GM12878 (cell line): ENCODE measurements around the gene NINJ1. TPM values are rescaled to one million over a fixed set of nuclear protein-coding genes. Genes with fewer than 3 reads are reported as not detected.
A peak's percentile ranks its signal among the peaks of the same experiment; 100 is the strongest.

Source experiments
- ATAC-seq: fragments of 200-7000 bp; cut with Tn5 transposase; 3 replicates; pipeline ENCODE4 v1.9.1; 2020; ENCODE audit warnings: mild to moderate bottlenecking, moderate library complexity
- BruUV-seq: library from RNA; stranded (reverse); fragments of 400-500 nt; replicated peaks from 2 replicates; lab custom pipeline; 2021; lab: Mats Ljungman, UMichigan
- CTCF ChIA-PET: fragments of 300-600 bp; sonication (Branson Sonifier 250); formaldehyde crosslinking; extraction: SDS; loops from one replicate; lab custom pipeline; 2021; ENCODE audit warnings: inconsistent platforms; lab: Yijun Ruan, JAX
- POLR2A ChIA-PET: fragments of 350-600 bp; formaldehyde crosslinking; extraction: SDS; loops from one replicate; lab custom pipeline; 2021; ENCODE audit warnings: inconsistent platforms; lab: Charles Lee
- RAD21 ChIA-PET: fragments of 300-600 bp; sonication (Branson Sonifier 250); formaldehyde crosslinking; loops from one replicate; lab custom pipeline; 2023; ENCODE audit warnings: antibody characterized with exemption; ENCODE audit not compliant: unreplicated experiment; lab: Charles Lee
- SMC1A ChIA-PET: fragments of 300-600 bp; sonication (Branson Sonifier 250); formaldehyde crosslinking; loops from one replicate; lab custom pipeline; 2023; ENCODE audit not compliant: unreplicated experiment, uncharacterized antibody; lab: Charles Lee
- DNase-seq: peaks from one replicate; pipeline ENCODE4 v3.0.0-alpha.2; 2011; ENCODE audit warnings: low read depth, low spot score
- FAIRE-seq: peaks from 3 replicates; lab custom pipeline; 2011; peaks lifted over from hg19 to GRCh38; lab: Jason Lieb, UNC
- H2AFZ ChIP-seq: 2 replicates; pipeline ENCODE4 v1.6.0; 2011; ENCODE audit warnings: low read depth, low read length, control low read depth; ENCODE audit not compliant: control insufficient read depth
- H3K27ac ChIP-seq: 2 replicates; pipeline ENCODE4 v1.5.1; 2011; ENCODE audit warnings: control low read depth; ENCODE audit not compliant: control insufficient read depth, insufficient read depth
- H3K27me3 ChIP-seq, 2 experiments: replicated peaks in 1 of 2; 2 replicates each; pipeline versions ENCODE4 v1.6.0 to v1.6.1; 2011; ENCODE audit warnings: low read length in 1 of 2; ENCODE audit not compliant: control insufficient read depth in 2 of 2, insufficient read depth in 2 of 2
- H3K36me3 ChIP-seq, 2 experiments: 2 replicates each; pipeline ENCODE4 v1.5.1; 2011; ENCODE audit warnings: low read length in 1 of 2; ENCODE audit not compliant: control insufficient read depth in 2 of 2, insufficient read depth in 2 of 2
- H3K4me1 ChIP-seq: 2 replicates; pipeline ENCODE4 v1.6.1; 2011; ENCODE audit warnings: mild to moderate bottlenecking, low read length, moderate library complexity, mixed read lengths; ENCODE audit not compliant: control insufficient read depth, insufficient read depth
- H3K4me2 ChIP-seq: 2 replicates; pipeline ENCODE4 v1.6.0; 2011; ENCODE audit warnings: control low read depth; ENCODE audit not compliant: control insufficient read depth, insufficient read depth
- H3K4me3 ChIP-seq: fragments of 200-600 bp; sonication (generic); 2 replicates; pipeline ENCODE4 v1.5.1; 2016
- H3K79me2 ChIP-seq: 2 replicates; pipeline ENCODE4 v1.6.0; 2011; ENCODE audit warnings: low read length; ENCODE audit not compliant: control insufficient read depth, insufficient read depth
- H3K9ac ChIP-seq: 2 replicates; pipeline ENCODE4 v1.8.0; 2011; ENCODE audit warnings: low read length, control low read depth, mixed read lengths; ENCODE audit not compliant: control insufficient read depth, insufficient read depth
- H3K9me3 ChIP-seq: replicated peaks from 3 replicates; pipeline ENCODE4 v1.5.1; 2011; ENCODE audit warnings: mild to moderate bottlenecking, low read length; ENCODE audit not compliant: control insufficient read depth, insufficient read depth
- H4K20me1 ChIP-seq: 2 replicates; pipeline ENCODE4 v1.6.0; 2011; ENCODE audit not compliant: control insufficient read depth, insufficient read depth
- ATF7 ChIP-seq: fragments of 450-650 bp; IDR thresholded peaks from 2 replicates; pipeline ENCODE4 v1.6.1; 2016; ENCODE audit warnings: low read depth, mild to moderate bottlenecking
- BACH1 ChIP-seq: fragments of 450-650 bp; IDR thresholded peaks from 2 replicates; pipeline ENCODE4 v1.6.1; 2017; ENCODE audit warnings: mild to moderate bottlenecking, borderline replicate concordance
- CEBPB ChIP-seq, 2 experiments: fragments of 150-350 bp in 1 of 2; IDR thresholded peaks; 2 replicates each; pipeline ENCODE4 v1.6.1; 2012 to 2014; ENCODE audit warnings: low read depth in 2 of 2, low read length in 2 of 2, borderline replicate concordance in 1 of 2, inconsistent platforms in 1 of 2
- CHD1 ChIP-seq: IDR thresholded peaks from 2 replicates; pipeline ENCODE4 v1.6.1; 2012; ENCODE audit warnings: low read depth, low read length, improper control_type of control experiment
- CTCF ChIP-seq, 3 experiments: IDR thresholded peaks in 2 of 3; conservative IDR thresholded peaks in 1 of 3; 2 replicates each; pipeline ENCODE4 v1.5.1; 2011; ENCODE audit warnings: low read depth in 3 of 3, low read length in 3 of 3, mild to moderate bottlenecking in 3 of 3, control low read depth in 2 of 3, moderate library complexity in 2 of 3, inconsistent platforms in 1 of 3, mixed read lengths in 1 of 3; ENCODE audit not compliant: control insufficient read depth in 2 of 3, insufficient read depth in 1 of 3; ENCODE audit errors: extremely low read depth in 1 of 3
- DPF2 ChIP-seq: fragments of 450-650 bp; IDR thresholded peaks from 2 replicates; pipeline ENCODE4 v1.6.1; 2017; ENCODE audit warnings: mild to moderate bottlenecking
- HDGF ChIP-seq: fragments of 450-650 bp; IDR thresholded peaks from 2 replicates; pipeline ENCODE4 v1.6.1; 2016; ENCODE audit warnings: antibody characterized with exemption
- IKZF1 ChIP-seq: fragments of 450-650 bp; conservative IDR thresholded peaks from 2 replicates; pipeline ENCODE4 v1.6.1; 2017; ENCODE audit warnings: antibody characterized with exemption, mild to moderate bottlenecking
- IKZF2 ChIP-seq, 2 experiments: fragments of 450-650 bp; IDR thresholded peaks; 2 replicates each; pipeline ENCODE4 v1.6.1; 2017; ENCODE audit warnings: mild to moderate bottlenecking in 2 of 2, moderate library complexity in 2 of 2
- KAT2A ChIP-seq: conservative IDR thresholded peaks from 2 replicates; pipeline ENCODE4 v1.6.1; 2011; ENCODE audit warnings: low read depth, low read length; ENCODE audit not compliant: control insufficient read depth
- MLLT1 ChIP-seq: fragments of 450-650 bp; IDR thresholded peaks from 2 replicates; pipeline ENCODE4 v1.6.1; 2016; ENCODE audit warnings: mild to moderate bottlenecking
- MXI1 ChIP-seq: fragments of 150-350 bp; IDR thresholded peaks from 2 replicates; pipeline ENCODE4 v1.6.1; 2011; ENCODE audit warnings: low read depth, mild to moderate bottlenecking, inconsistent platforms, low read length, improper control_type of control experiment
- NR2C1 ChIP-seq: fragments of 450-650 bp; IDR thresholded peaks from 2 replicates; pipeline ENCODE4 v1.6.1; 2017; ENCODE audit warnings: antibody characterized with exemption, mild to moderate bottlenecking, moderate library complexity
- POLR2AphosphoS5 ChIP-seq: IDR thresholded peaks from 2 replicates; pipeline ENCODE4 v1.6.1; 2011; ENCODE audit warnings: mild to moderate bottlenecking, low read length, inconsistent platforms
- SMAD1 ChIP-seq: fragments of 450-650 bp; IDR thresholded peaks from 2 replicates; pipeline ENCODE4 v1.6.1; 2018; ENCODE audit warnings: mild to moderate bottlenecking, low read depth; ENCODE audit not compliant: partially characterized antibody
- SMC3 ChIP-seq: IDR thresholded peaks from 2 replicates; pipeline ENCODE4 v1.6.1; 2011; ENCODE audit warnings: low read length, improper control_type of control experiment, borderline replicate concordance
- YY1 ChIP-seq: IDR thresholded peaks from 2 replicates; pipeline ENCODE4 v1.6.1; 2011; ENCODE audit warnings: low read depth, mild to moderate bottlenecking, low read length
- ZNF622 ChIP-seq: fragments of 450-650 bp; IDR thresholded peaks from 2 replicates; pipeline ENCODE4 v1.6.1; 2017; ENCODE audit warnings: mild to moderate bottlenecking, inconsistent platforms
- WGBS: methylation state at CpG from one replicate; pipeline ENCODE4 v1.1.6; 2016; ENCODE audit warnings: low lambda C conversion rate; ENCODE audit not compliant: insufficient replicate concordance, insufficient coverage; ENCODE audit errors: missing lambda C conversion rate; 5-methylcytosine and 5-hydroxymethylcytosine counted together
- in situ Hi-C: fragments of 300-500 bp; cut with MboI; formaldehyde crosslinking; loops from 9 replicates; pipeline ENCODE4 v1.14.3; 2018; ENCODE audit warnings: mixed read lengths
- intact Hi-C: fragments of 100-400 bp; cut with micrococcal nuclease; formaldehyde crosslinking; loops from one replicate; pipeline ENCODE4 v1.14.2; 2022; ENCODE audit not compliant: unreplicated experiment
- polyA plus RNA-seq, 11 experiments: library from polyadenylated mRNA; depleted of rRNA in 4 of 11; unstranded in 6 of 11; stranded (reverse) in 5 of 11; fragments of >200 nt; fragmentation: Nextera tagmentation in 4 of 11; fragmentation: Illumina TruSeq in 1 of 11; extraction: Ambion mirVana in 4 of 11; extraction: Trizol in 1 of 11; gene quantifications; 1 replicate in 1 of 11; 2 replicates in 10 of 11; pipeline versions ENCODE4 v1.2.1 to v1.2.3, GENCODE V29; 2011 to 2016; ENCODE audit warnings: inconsistent platforms in 2 of 11, missing spikeins in 2 of 11, low read depth in 1 of 11
- total RNA-seq, 4 experiments: library from RNA; depleted of rRNA in 3 of 4; stranded (reverse); fragments of >200 nt in 3 of 4; fragmentation: Illumina TruSeq in 1 of 4; extraction: Trizol in 1 of 4; gene quantifications; 2 replicates each; pipeline versions ENCODE4 v1.2.1 to v1.2.3, GENCODE V29; 2013 to 2021

The NINJ1 gene
- total and polyA plus RNA-seq, 10 of the 15 experiments (the other 5 are each of a cell fraction or from before 2014, with no cell fraction given) = 0.64 to 33.5 (median 17.1) TPM

GRCh38 chr9:93119953-93120845, 13.9 kb downstream of the NINJ1 start:
- in situ Hi-C loops (no loop called here), intact Hi-C loops (no loop called here)
- DNase-seq (no peak), ATAC-seq (peak; percentile 96), FAIRE-seq (peak; percentile 57)
- RAD21 ChIA-PET = interaction anchor here (0.8 to 1.8 kb wide), 3 partner anchors 11 to 183 kb away, joined by 3 to 7 read pairs (median 4); no protein-coding TSS in a partner anchor
- POLR2A ChIA-PET = interaction anchor here (0.9 to 1.5 kb wide), 3 partner anchors 10 to 14 kb away, joined by 3 read pairs; partner anchors contain the start of gene NINJ1
- H3K27me3 ChIP-seq = no peaks in the 10 kb centered on the region
- H3K36me3 ChIP-seq = peaks cover 0 to 9% of the 10 kb centered on the region in 2 experiments; a peak in 2 of 4 replicates
- no peaks in the 10 kb centered on the region for H3K9me3 ChIP-seq
- peak overlapping the region; percentile 40; the same call in 1 of the 2 replicates for H2AFZ ChIP-seq
- SMC1A ChIA-PET = interaction anchor here (1.4 to 2.7 kb wide), 3 partner anchors 11 to 117 kb away, joined by 4 to 12 read pairs (median 6); no protein-coding TSS in a partner anchor
- peak overlapping the region; percentile 10; the same call in 1 of the 2 replicates for H3K4me2 ChIP-seq
- H4K20me1 ChIP-seq = no peaks in the 10 kb centered on the region
- 34% methylated on average over 23 of the region's 23 CpGs for WGBS
- no peaks in the 10 kb centered on the region for H3K79me2 ChIP-seq
- no peak overlapping the region for H3K9ac ChIP-seq
- no peak overlapping the region for H3K27ac ChIP-seq
- peaks cover 12% of the 10 kb centered on the region for H3K4me1 ChIP-seq
- BruUV-seq = no TSS peak
- CTCF ChIA-PET = interaction anchor here (0.9 to 2.8 kb wide), 7 partner anchors 11 to 403 kb away, joined by 3 to 35 read pairs (median 4); no protein-coding TSS in a partner anchor
- no peak overlapping the region for H3K4me3 ChIP-seq
- TF ChIP-seq SMAD1 = peak; percentile 56
- TF ChIP-seq POLR2AphosphoS5 = peak; percentile 63
- peak; percentile 76 for TF ChIP-seq HDGF
- TF ChIP-seq NR2C1 = no peak
- 0 out of 2 replicates have a peak, but pooled peaks have one; percentile 39 for TF ChIP-seq BACH1
- peak; percentile 11; the same call in 1 of the 2 replicates for TF ChIP-seq SMC3
- no peak for TF ChIP-seq ZNF622
- TF ChIP-seq MXI1 = 0 out of 2 replicates have a peak, but pooled peaks have one; percentile 44
- peak; percentile 28 to 54 (median 33); a peak in 4 of 6 replicates for TF ChIP-seq CTCF (IDR thresholded peaks at IDR 0.05 in 2 of 3, conservative IDR thresholded peaks at IDR 0.05 in 1 of 3; ENCODE audit: control insufficient read depth in 2 of 3, extremely low read depth in 1 of 3, insufficient read depth in 1 of 3, low read depth in 3 of 3, low read length in 3 of 3)
- TF ChIP-seq MLLT1 = 0 out of 2 replicates have a peak, but pooled peaks have one; percentile 36
- no peak for TF ChIP-seq YY1
- peak; percentile 48; the same call in 1 of the 2 replicates for TF ChIP-seq IKZF1
- TF ChIP-seq DPF2 = 0 out of 2 replicates have a peak, but pooled peaks have one; percentile 54
- TF ChIP-seq KAT2A = no peak
- 0 out of 2 replicates have a peak, but pooled peaks have one; percentile 20 for TF ChIP-seq ATF7
- TF ChIP-seq CHD1 = no peak
- 0 out of 4 replicates have a peak, but pooled peaks of 1 of the 2 experiments have one; percentile 22 for TF ChIP-seq CEBPB (IDR thresholded peaks at IDR 0.05; ENCODE audit: borderline replicate concordance in 1 of 2, low read depth in 2 of 2, low read length in 2 of 2)
- 0 out of 4 replicates have a peak, but pooled peaks of 1 of the 2 experiments have one; percentile 27 for TF ChIP-seq IKZF2 (IDR thresholded peaks at IDR 0.05)
